Anterior cingulate cortex (tissue), 58 donors: Measurements from ENCODE around the gene SHISA4.
A peak's percentile ranks its signal among the peaks of the same experiment; 100 is the strongest.
"Not testable (repeated sequence)": the region's sequence is repeated elsewhere in the genome, so short reads cannot be mapped to it uniquely, and the experiment has no call there.

Experiments
- DNase-seq, 58 donors: peaks; one replicate each; lab custom pipeline; 2025; lab: John Stamatoyannopoulos, UW

Gene SHISA4

DNA sequence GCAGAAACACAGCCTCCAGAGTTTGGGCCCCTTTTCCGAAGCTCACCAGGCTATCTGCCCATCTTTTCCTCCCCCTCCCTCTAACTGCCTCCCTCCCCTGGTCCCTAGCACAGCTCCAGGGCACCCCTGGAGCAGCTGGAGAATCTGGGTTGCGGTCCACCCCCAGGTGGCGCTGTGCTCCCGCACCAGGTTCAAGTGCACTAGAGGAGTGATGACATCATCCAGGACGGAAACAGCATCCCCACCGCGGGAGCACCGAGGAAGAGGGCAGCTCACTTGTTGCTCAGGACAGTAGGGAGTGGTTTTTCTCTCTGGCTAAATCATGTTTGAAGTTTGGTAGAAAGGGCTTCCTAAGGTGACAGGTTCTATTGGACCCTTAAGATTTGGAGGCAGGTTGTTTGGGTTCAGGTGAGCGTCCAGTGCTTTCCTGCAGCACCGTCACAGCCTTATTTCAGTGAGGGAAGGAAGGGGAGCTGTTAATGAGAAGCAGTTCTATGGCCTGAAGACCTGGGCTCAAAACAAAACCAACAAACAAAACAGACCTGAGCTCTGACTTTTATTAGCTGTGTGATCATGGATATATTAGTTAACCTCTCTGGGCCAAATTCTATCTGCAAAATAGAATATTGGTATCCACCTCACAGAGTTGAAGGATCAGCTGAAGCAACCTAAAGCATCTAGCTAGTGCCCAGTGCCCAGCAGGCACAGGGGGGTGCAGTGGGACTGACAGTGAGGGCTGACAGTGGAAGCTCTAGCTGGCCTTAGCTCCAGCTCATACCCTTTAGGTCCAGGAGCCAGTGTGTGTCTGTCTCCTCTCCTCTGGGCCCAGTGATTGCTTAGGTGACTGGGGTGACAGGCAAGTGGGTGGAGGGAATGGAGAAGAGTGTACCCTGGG lies 7.5 kb downstream of the SHISA4 start:
- DNase-seq: peak in 55 of 58 donors; percentile 17 to 89 (median 67)

DNA sequence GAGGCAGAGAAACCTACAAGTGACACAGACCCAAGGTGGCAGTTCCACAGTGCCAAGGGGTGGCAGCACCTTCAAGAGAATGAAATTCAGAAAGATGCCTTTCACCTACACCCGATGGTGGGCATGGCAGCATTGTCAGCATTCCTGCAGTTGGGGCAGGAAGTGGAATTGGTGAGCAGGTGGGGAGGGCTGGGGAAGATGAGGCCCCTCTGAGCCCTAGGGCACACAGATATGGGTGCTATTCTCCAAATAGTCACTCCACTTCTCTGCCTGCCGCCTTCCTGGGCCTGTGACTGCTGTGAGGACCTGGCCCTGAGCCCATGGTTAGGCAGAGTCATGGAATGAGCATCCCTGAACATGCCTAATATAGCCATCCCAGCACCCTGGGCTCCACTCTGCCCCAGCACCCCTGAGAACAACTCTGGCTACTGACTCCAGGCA lies 8.3 kb downstream of the SHISA4 start:
- DNase-seq: no peak

DNA sequence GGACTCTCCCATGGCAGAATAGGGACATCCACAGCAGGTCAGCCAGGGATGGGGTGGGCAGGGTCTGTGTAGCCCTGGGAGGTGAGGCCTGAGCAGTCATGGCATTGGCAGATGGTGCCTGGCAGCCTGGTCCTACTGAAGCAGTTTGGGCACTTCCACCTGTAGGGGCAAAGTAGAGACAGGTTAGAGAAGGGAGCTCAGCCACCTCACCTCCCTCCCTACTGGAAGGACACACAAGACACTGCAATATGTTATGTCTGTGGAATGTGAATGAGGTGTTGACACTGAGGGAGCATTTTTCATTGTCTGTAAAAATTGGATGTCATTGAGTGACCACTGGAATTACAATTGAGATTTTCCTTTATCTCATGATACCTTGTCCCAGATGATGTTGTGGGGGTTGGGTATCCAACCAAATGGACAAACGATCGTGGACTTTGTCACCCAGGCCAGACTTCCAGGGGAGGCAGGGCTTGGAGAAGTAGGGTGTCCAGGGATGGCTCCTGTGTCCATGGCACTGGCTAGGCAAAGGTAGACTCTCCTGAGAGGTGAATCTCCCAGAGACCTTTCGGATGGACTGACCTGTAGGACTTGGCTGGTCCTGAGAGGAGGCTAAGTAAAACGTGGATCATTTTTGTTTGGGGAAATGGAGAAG lies 9.7 kb downstream of the SHISA4 start:
- no peak for DNase-seq

GRCh38 chr1:201898992-201899391 lies 10.3 kb downstream of the SHISA4 start:
- DNase-seq: no peak

DNA sequence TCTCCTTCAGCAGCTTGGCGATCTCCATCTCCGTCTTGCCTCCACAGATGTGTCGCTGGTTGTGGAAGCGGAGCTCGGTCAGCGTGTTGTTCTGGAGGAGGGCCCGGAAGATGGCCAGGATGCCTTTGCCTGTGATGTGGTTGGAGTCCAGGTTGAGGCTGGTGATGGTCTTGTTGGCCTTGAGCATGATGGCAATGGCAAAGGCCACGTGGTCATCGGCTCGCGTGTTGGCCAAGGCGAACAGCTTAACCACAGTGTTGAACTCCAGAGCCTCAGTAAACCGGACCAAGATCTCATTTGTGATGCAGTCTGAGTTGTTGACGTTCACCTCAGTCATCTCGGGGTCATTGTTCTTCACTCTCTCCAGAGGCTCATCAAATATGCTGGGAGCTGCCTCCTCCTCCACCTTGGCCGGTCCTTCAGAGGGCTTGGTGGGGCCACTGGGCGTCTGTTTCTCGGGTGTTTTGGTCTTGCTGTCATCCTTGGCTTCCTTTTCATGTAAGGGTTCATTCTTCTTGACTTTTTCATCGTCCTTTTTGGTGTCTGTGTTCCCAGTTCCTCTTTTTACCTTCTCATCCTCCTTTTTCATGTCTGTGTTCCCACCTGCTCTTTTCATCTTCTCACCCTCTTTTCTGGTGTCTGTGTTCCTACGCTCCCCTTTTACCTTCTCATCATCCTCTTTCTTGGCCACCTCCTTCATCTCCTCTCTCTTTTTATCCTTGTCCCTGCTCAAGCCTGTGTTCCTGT lies 11.2 kb downstream of the SHISA4 start:
- no peak for DNase-seq

- no peak for DNase-seq
Measured at GRCh38 chr1:201900476-201900875, 11.8 kb downstream of the SHISA4 start.

DNA sequence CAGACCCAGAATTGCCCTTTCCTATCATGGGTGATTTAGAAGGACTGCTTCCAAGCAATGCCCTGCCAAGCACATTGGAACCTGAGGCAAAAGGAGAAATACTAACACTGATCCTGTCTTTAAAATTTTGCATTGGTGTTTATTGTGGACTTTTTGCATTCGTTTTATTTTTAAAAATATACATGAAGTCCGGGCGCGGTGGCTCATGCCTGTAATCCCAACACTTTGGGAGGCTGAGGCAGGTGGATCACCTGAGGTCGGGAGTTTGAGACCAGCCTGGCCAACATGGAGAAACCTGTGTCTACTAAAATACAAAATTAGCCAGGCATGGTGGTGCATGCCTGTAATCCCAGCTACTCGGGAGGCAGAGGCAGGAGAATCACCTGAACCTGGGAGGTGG lies 12.3 kb downstream of the SHISA4 start:
- not testable (repeated sequence) for DNase-seq

- DNase-seq: no peak
Measured at GRCh38 chr1:201902198-201902597, 13.5 kb downstream of the SHISA4 start.

DNA sequence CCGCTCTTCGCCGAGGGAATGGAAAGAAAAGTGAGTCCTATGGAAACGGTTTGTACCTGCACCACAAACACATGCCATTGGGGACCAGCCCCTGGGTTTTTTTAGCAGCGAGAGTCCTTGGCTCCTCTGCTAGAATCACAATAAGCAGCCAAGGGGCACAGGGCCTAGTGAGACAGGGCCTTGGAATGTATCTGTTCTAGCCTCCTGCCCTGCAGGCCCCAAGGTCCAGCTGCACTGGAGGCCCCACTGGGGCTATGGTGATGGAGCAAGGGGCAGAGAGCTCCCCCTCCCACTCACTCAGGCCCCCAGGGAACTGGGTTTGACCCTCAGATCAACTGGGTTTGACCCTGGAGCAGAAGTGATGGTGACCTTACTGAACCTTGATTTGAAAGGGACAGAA lies 14.4 kb downstream of the SHISA4 start:
- no peak for DNase-seq

GRCh38 chr1:201904579-201904978 lies 15.9 kb downstream of the SHISA4 start:
- DNase-seq: no peak

DNA sequence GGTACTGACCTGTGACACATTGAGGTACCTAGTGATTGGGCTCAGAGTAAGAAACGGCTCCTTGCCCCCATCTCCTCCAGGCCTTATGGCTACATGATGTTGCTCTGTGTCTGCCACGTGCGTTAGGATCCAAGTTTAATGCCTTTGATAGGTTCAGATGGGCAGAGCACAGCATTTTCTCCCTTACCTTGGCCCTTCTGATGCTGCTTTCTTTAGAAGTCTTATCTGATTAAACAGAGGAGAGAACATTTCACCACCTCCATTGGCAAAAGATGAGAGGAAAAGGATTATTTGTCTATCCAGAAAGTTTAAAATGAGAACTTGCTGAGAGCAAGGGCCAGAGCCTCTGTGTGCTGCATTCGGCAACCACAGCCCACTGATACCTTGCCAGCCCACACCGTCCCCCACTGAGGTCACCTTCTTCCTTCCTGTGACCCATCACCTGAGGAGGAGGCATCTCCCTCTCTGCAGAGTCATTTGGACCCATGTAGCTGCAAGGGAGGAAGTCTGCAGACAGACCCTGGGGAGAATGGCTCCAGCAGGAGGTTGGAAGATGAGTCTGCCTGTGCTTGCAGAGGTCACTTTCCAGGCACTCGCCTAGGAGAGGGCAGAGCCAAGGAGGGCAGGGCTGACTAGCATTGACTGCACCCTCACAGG lies 16.7 kb downstream of the SHISA4 start:
- DNase-seq: no peak

DNA sequence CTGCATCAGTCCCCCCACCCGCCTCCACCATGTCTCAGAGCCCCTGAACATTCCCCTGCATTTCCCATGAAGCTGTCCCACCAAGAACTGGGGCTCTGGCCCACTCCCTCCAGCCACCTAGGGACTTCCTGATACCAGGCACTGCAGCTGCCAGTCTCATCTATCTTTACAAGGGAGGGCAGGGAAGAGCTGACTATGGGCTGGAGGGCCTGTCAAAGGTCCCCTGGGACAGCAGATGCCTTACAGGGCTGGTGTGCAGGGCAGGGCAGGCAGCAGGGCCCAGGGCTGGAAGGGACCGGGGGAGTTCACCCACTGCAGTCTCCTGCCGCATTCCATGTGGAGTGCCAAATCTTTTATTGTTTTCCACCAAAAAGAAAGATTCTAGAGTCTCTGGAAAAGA lies 17.6 kb downstream of the SHISA4 start:
- DNase-seq: no peak

DNA sequence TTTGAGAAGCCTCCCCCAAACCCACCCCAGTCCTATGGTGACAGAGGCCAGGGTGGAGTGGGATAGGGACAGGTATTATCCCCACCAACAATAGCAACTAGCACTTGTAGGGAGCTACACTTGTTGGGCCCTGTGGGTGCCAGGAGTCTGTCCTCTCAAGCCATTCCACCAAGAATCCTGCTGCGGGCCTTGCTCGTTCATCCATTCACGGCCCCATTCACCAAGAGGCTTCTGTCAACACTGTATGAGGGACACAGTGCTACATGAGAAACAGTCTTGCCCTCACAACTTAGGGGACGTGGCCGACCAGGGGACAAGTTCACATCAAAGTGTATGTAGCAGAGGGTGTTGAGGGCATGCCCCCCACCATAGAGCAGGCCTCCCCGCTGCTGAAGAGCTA lies 18.9 kb downstream of the SHISA4 start:
- DNase-seq: no peak

DNA sequence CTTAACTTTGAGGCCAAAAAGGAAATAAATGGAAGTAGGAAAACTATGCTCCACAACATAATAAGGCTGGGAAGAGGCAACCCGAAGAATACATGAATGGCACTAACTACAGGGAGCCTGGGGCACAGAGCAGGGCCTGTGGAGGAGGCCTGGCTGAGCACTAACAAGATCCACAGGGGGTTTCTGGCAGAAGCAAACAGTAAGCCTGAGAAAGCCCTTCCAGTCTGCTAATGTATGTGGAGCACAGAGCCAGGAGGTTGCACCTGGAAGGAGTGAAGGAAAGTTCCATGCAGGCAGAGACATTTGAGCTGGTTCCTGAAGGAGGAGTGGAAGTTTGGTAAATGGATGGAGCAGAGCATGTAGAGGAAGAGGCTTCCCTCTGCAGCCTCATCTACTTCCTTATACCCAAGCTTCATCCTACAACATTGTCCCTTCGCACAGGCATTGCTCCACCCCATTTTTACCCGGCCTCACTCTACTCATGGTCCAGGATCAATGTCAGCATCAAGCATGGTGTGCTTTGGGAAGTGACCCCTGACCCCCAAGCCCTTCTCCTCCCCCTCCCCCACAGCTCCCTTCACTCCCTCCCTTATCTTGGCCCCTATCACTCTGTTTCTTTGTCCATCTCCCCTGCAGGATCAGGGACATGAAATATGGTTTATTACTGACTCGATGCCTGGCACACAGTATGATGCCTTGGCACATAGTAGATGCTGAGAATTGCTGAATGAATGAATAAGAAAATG lies 23.3 kb downstream of the SHISA4 start:
- DNase-seq: no peak

DNA sequence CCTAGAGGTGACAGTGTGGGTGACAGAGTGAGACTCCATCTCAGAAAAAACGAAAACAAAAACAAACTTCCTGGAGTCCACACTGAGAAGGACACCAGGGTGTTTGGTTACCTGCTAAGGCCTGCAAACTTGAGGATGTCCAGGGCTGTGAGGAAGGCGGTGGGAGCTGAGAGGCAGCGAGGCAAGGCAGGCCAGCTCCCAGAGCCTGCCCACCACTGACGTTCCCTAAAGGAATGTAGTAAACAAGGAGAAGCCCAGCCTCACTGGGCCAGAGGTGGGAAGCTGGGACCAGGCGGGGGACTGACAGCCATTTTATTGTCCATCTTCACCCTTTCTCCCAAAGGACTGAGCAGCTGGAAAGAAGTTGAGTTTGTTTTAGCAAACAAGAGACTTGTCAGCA lies 24.1 kb downstream of the SHISA4 start:
- DNase-seq: no peak

- no peak for DNase-seq
Measured at GRCh38 chr1:201914456-201915235, 25.9 kb downstream of the SHISA4 start.

DNA sequence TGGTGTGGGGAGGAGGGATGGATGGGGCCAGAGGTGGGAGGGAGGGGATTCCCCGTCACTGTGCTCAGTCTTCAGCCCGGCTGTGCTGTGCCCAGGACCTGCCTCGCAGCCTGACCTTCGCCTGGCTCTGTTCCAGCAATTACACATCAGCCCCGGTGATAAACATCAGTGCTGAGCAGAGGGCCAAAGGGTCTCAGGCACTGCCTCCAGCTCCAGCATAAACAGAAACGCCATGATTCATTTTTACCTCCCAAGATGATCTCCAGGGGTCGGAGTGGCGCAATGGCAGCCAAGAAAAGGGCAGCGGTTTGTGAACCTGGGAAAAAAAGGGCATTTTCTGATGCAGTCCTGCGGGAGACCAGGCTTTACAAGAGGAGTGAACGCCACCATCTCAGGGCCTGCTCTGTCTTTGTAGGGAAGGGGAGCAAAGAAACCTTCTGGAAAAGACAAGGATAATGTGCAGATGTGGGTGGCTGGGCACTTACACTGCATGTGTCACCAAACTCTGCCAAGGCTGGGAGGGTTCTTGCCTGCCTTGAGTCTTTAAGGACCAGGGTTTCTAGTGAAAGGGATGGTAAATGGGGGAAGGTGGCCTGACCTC lies 28.1 kb downstream of the SHISA4 start:
- no peak for DNase-seq

- peak in 1 of 58 donors; percentile 39 for DNase-seq
Measured at GRCh38 chr1:201917362-201918033, 28.8 kb downstream of the SHISA4 start.
